Hepatocyte (in vitro differentiated cells): Measurements from ENCODE around the gene GDF15.

Source experiments
- CTCF ChIP-seq: fragments of 200-600 bp; sonication (generic); IDR thresholded peaks from 2 replicates; pipeline ENCODE4 v1.5.1; 2016; ENCODE audit warnings: antibody characterized with exemption, mild to moderate bottlenecking; ENCODE audit not compliant: poor library complexity
- EZH2 ChIP-seq: fragments of 200-600 bp; sonication (generic); IDR thresholded peaks from 2 replicates; pipeline ENCODE4 v1.6.1; 2016; ENCODE audit warnings: antibody characterized with exemption, mild to moderate bottlenecking, borderline replicate concordance

- TF ChIP-seq CTCF (no peak), EZH2 (no peak)
Observed at GRCh38 chr19:18399008-18399407, 13.1 kb downstream of the GDF15 start.
